Testis (tissue), 2 donors: ENCODE results near the gene SAE1.
"Not testable (repeated sequence)": the region's sequence is repeated elsewhere in the genome, so short reads cannot be mapped to it uniquely, and the experiment has no call there.

ENCODE experiments used
- POLR2A ChIP-seq: fragments of 450-650 bp; IDR thresholded peaks from one replicate; pipeline ENCODE4 v1.6.1; 2017; ENCODE audit warnings: antibody characterized with exemption, mild to moderate bottlenecking, moderate library complexity
- TF ChIP-seq, protein P1 (sequence below), 3 experiments: fragments of 450-650 bp in 2 of 3; fragments of 200-600 bp in 1 of 3; sonication (generic) in 1 of 3; IDR thresholded peaks; one replicate each; pipeline ENCODE4 v1.5.1; 2016 to 2019; ENCODE audit warnings: antibody characterized with exemption in 3 of 3, mild to moderate bottlenecking in 2 of 3, moderate library complexity in 1 of 3

GRCh38 chr19:47101116-47101515 is 29.5 kb upstream of the SAE1 start:
- TF ChIP-seq, protein P1, sequence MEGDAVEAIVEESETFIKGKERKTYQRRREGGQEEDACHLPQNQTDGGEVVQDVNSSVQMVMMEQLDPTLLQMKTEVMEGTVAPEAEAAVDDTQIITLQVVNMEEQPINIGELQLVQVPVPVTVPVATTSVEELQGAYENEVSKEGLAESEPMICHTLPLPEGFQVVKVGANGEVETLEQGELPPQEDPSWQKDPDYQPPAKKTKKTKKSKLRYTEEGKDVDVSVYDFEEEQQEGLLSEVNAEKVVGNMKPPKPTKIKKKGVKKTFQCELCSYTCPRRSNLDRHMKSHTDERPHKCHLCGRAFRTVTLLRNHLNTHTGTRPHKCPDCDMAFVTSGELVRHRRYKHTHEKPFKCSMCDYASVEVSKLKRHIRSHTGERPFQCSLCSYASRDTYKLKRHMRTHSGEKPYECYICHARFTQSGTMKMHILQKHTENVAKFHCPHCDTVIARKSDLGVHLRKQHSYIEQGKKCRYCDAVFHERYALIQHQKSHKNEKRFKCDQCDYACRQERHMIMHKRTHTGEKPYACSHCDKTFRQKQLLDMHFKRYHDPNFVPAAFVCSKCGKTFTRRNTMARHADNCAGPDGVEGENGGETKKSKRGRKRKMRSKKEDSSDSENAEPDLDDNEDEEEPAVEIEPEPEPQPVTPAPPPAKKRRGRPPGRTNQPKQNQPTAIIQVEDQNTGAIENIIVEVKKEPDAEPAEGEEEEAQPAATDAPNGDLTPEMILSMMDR (IDR thresholded peaks at IDR 0.05) = not testable (repeated sequence)
- not testable (repeated sequence) for TF ChIP-seq POLR2A
